Stimulated activated naive B cell treated with anti-CD40 and anti-IgM and Interleukin-4, amounts not matched to agents 10 μg/mL and 1 μg/mL and 100 μg/mL, for 72 hours (primary cell): ENCODE measurements around the gene EPAS1.

ENCODE experiments used
- ATAC-seq, 2 donors: fragments of 150-1000 bp; cut with Tn5 transposase; replicated peaks; 2 replicates each; pipeline ENCODE4 v1.10.0; 2021; ENCODE audit warnings: moderate library complexity in 1 of 2
- DNase-seq: peaks from one replicate; pipeline ENCODE4 v3.0.0; 2021
- H3K27ac Mint-ChIP-seq: one replicate; pipeline ENCODE4 v1.8.0; 2022; ENCODE audit warnings: mild to moderate bottlenecking, mixed read lengths
- H3K27me3 Mint-ChIP-seq, 2 donors: one replicate each; pipeline ENCODE4 v1.8.0; 2022; ENCODE audit warnings: mixed read lengths in 2 of 2
- H3K36me3 Mint-ChIP-seq, 2 donors: one replicate each; pipeline ENCODE4 v1.8.0; 2022; ENCODE audit warnings: mixed read lengths in 2 of 2, mild to moderate bottlenecking in 1 of 2
- H3K4me1 Mint-ChIP-seq, 2 donors: one replicate each; pipeline ENCODE4 v1.8.0; 2022; ENCODE audit warnings: mixed read lengths in 2 of 2, mild to moderate bottlenecking in 1 of 2
- H3K4me3 Mint-ChIP-seq, 2 donors: one replicate each; pipeline ENCODE4 v1.8.0; 2022; ENCODE audit warnings: mild to moderate bottlenecking in 2 of 2, mixed read lengths in 2 of 2, moderate library complexity in 1 of 2
- H3K9me3 Mint-ChIP-seq, 2 donors: one replicate each; pipeline ENCODE4 v1.8.0; 2022; ENCODE audit warnings: mixed read lengths in 2 of 2, mild to moderate bottlenecking in 1 of 2

Gene EPAS1

GRCh38 chr2:46358713-46359112 lies 61.5 kb downstream of the EPAS1 start:
- no peak for DNase-seq
- no peaks in the 10 kb centered on the region for H3K27me3 Mint-ChIP-seq
- H3K36me3 Mint-ChIP-seq = no peaks in the 10 kb centered on the region
- H3K4me3 Mint-ChIP-seq = no peak overlapping the region
- no peaks in the 10 kb centered on the region for H3K9me3 Mint-ChIP-seq
- no peak overlapping the region for H3K27ac Mint-ChIP-seq
- no peak for ATAC-seq
- H3K4me1 Mint-ChIP-seq = no peaks in the 10 kb centered on the region

GRCh38 chr2:46360303-46360702 lies 63.1 kb downstream of the EPAS1 start:
- Mint-ChIP-seq H3K27me3 (no peaks in the 10 kb centered on the region), H3K9me3 (no peaks in the 10 kb centered on the region), H3K27ac (no peak overlapping the region), H3K4me3 (no peak overlapping the region), H3K4me1 (no peaks in the 10 kb centered on the region), H3K36me3 (no peaks in the 10 kb centered on the region)
- DNase-seq = no peak
- no peak for ATAC-seq

- no peaks in the 10 kb centered on the region for H3K9me3 Mint-ChIP-seq
- H3K36me3 Mint-ChIP-seq = no peaks in the 10 kb centered on the region
- ATAC-seq (no peak), DNase-seq (no peak)
- H3K27ac Mint-ChIP-seq = no peak overlapping the region
- H3K4me1 Mint-ChIP-seq = no peaks in the 10 kb centered on the region
- no peak overlapping the region for H3K4me3 Mint-ChIP-seq
- H3K27me3 Mint-ChIP-seq = no peaks in the 10 kb centered on the region
Measured at GRCh38 chr2:46361920-46362666, 64.9 kb downstream of the EPAS1 start.

- ATAC-seq = no peak
Measured at GRCh38 chr2:46362667-46363012, 65.4 kb downstream of the EPAS1 start.

GRCh38 chr2:46363535-46364170 lies 66.4 kb downstream of the EPAS1 start:
- DNase-seq = no peak

More at GRCh38 chr2:46362667-46363012, 65.4 kb downstream of the EPAS1 start:
- Mint-ChIP-seq H3K4me3 (no peak overlapping the region), H3K4me1 (peaks cover 0 to 3% of the 10 kb centered on the region in 2 donors), H3K27ac (no peak overlapping the region), H3K27me3 (no peaks in the 10 kb centered on the region), H3K36me3 (no peaks in the 10 kb centered on the region), H3K9me3 (no peaks in the 10 kb centered on the region)
- no peak for DNase-seq

GRCh38 chr2:46364797-46365457 lies 67.7 kb downstream of the EPAS1 start:
- no peak overlapping the region for H3K4me3 Mint-ChIP-seq
- no peak for ATAC-seq
- no peaks in the 10 kb centered on the region for H3K9me3 Mint-ChIP-seq
- H3K27me3 Mint-ChIP-seq = no peaks in the 10 kb centered on the region
- DNase-seq = no peak
- no peak overlapping the region for H3K27ac Mint-ChIP-seq
- H3K36me3 Mint-ChIP-seq = no peaks in the 10 kb centered on the region
- peaks cover 9 to 15% of the 10 kb centered on the region in 2 donors for H3K4me1 Mint-ChIP-seq

More at GRCh38 chr2:46363535-46364170, 66.4 kb downstream of the EPAS1 start:
- Mint-ChIP-seq H3K27me3 (no peaks in the 10 kb centered on the region), H3K4me1 (peaks cover 8 to 13% of the 10 kb centered on the region in 2 donors), H3K27ac (no peak overlapping the region), H3K4me3 (no peak overlapping the region), H3K36me3 (no peaks in the 10 kb centered on the region), H3K9me3 (no peaks in the 10 kb centered on the region)
- ATAC-seq = no peak

- ATAC-seq (no peak), DNase-seq (no peak)
- H3K36me3 Mint-ChIP-seq = no peaks in the 10 kb centered on the region
- no peak overlapping the region for H3K27ac Mint-ChIP-seq
- no peaks in the 10 kb centered on the region for H3K27me3 Mint-ChIP-seq
- peaks cover 10 to 15% of the 10 kb centered on the region in 2 donors for H3K4me1 Mint-ChIP-seq
- no peaks in the 10 kb centered on the region for H3K9me3 Mint-ChIP-seq
- H3K4me3 Mint-ChIP-seq = no peak overlapping the region
Measured at GRCh38 chr2:46365913-46366667, 68.9 kb downstream of the EPAS1 start.

GRCh38 chr2:46366668-46367052 lies 69.5 kb downstream of the EPAS1 start:
- Mint-ChIP-seq H3K36me3 (no peaks in the 10 kb centered on the region), H3K27ac (no peak overlapping the region), H3K4me1 (peaks cover 10 to 15% of the 10 kb centered on the region in 2 donors), H3K27me3 (no peaks in the 10 kb centered on the region), H3K9me3 (no peaks in the 10 kb centered on the region), H3K4me3 (no peak overlapping the region)
- no peak for ATAC-seq
- DNase-seq = no peak

- H3K4me3 Mint-ChIP-seq = no peak overlapping the region
- no peak overlapping the region for H3K27ac Mint-ChIP-seq
- no peaks in the 10 kb centered on the region for H3K36me3 Mint-ChIP-seq
- peaks cover 10 to 15% of the 10 kb centered on the region in 2 donors for H3K4me1 Mint-ChIP-seq
- H3K27me3 Mint-ChIP-seq = no peaks in the 10 kb centered on the region
- ATAC-seq (no peak), DNase-seq (no peak)
- no peaks in the 10 kb centered on the region for H3K9me3 Mint-ChIP-seq
Measured at GRCh38 chr2:46367286-46367685, 70.1 kb downstream of the EPAS1 start.

GRCh38 chr2:46368401-46368800 lies 71.2 kb downstream of the EPAS1 start:
- Mint-ChIP-seq H3K9me3 (no peaks in the 10 kb centered on the region), H3K4me3 (no peak overlapping the region)
- peak; percentile 31 to 34 for ATAC-seq

GRCh38 chr2:46369783-46370182 lies 72.6 kb downstream of the EPAS1 start:
- peak in 1 of 2 donors; percentile 27 for ATAC-seq
- peaks cover 10 to 15% of the 10 kb centered on the region in 2 donors for H3K4me1 Mint-ChIP-seq
- no peak for DNase-seq
- no peaks in the 10 kb centered on the region for H3K9me3 Mint-ChIP-seq
- no peaks in the 10 kb centered on the region for H3K27me3 Mint-ChIP-seq
- H3K36me3 Mint-ChIP-seq = no peaks in the 10 kb centered on the region
- H3K4me3 Mint-ChIP-seq = no peak overlapping the region
- no peak overlapping the region for H3K27ac Mint-ChIP-seq

More at GRCh38 chr2:46368401-46368800, 71.2 kb downstream of the EPAS1 start:
- Mint-ChIP-seq H3K36me3 (no peaks in the 10 kb centered on the region), H3K27me3 (no peaks in the 10 kb centered on the region), H3K4me1 (peaks cover 10 to 15% of the 10 kb centered on the region in 2 donors), H3K27ac (no peak overlapping the region)
- DNase-seq = no peak

- H3K9me3 Mint-ChIP-seq = no peaks in the 10 kb centered on the region
- DNase-seq = no peak
Measured at GRCh38 chr2:46371854-46372253, 74.6 kb downstream of the EPAS1 start.

GRCh38 chr2:46372475-46372874 lies 75.3 kb downstream of the EPAS1 start:
- no peak for ATAC-seq

More at GRCh38 chr2:46371854-46372253, 74.6 kb downstream of the EPAS1 start:
- H3K27me3 Mint-ChIP-seq = no peaks in the 10 kb centered on the region
- H3K27ac Mint-ChIP-seq = no peak overlapping the region
- H3K4me3 Mint-ChIP-seq = no peak overlapping the region
- H3K36me3 Mint-ChIP-seq = no peaks in the 10 kb centered on the region
- peaks cover 10 to 15% of the 10 kb centered on the region in 2 donors for H3K4me1 Mint-ChIP-seq
- ATAC-seq = no peak

GRCh38 chr2:46373238-46373637 lies 76.0 kb downstream of the EPAS1 start:
- Mint-ChIP-seq H3K36me3 (no peaks in the 10 kb centered on the region), H3K4me3 (no peak overlapping the region), H3K4me1 (peaks cover 6% of the 10 kb centered on the region in 2 donors), H3K9me3 (no peaks in the 10 kb centered on the region), H3K27me3 (no peaks in the 10 kb centered on the region), H3K27ac (no peak overlapping the region)
- ATAC-seq = no peak
- no peak for DNase-seq

More at GRCh38 chr2:46372475-46372874, 75.3 kb downstream of the EPAS1 start:
- Mint-ChIP-seq H3K27me3 (no peaks in the 10 kb centered on the region), H3K9me3 (no peaks in the 10 kb centered on the region), H3K36me3 (no peaks in the 10 kb centered on the region), H3K27ac (no peak overlapping the region), H3K4me1 (peaks cover 10 to 14% of the 10 kb centered on the region in 2 donors), H3K4me3 (no peak overlapping the region)
- no peak for DNase-seq
